A549 (cell line): Measurements from ENCODE around the gene FNDC4. TPM values are rescaled to one million over a fixed set of nuclear protein-coding genes. Genes with fewer than 3 reads are reported as not detected.

ENCODE experiments used
- ATAC-seq, 2 experiments: fragments of 200-7000 bp in 1 of 2; fragments of >200 bp in 1 of 2; cut with Nextera tagmentation in 1 of 2; cut with Tn5 transposase in 1 of 2; 3 replicates each; pipeline versions ENCODE4 v1.8.0 to v1.9.1; 2018 to 2020; ENCODE audit warnings: mild to moderate bottlenecking in 1 of 2, moderate library complexity in 1 of 2
- CTCF ChIA-PET: fragments of 300-600 bp; sonication (Branson Sonifier 250); formaldehyde crosslinking; extraction: SDS; loops from one replicate; lab custom pipeline; 2021; ENCODE audit warnings: antibody characterized with exemption, inconsistent platforms; lab: Yijun Ruan, JAX
- POLR2A ChIA-PET: fragments of 350-600 bp; formaldehyde crosslinking; extraction: SDS; loops from one replicate; lab custom pipeline; 2021; ENCODE audit warnings: antibody characterized with exemption, inconsistent platforms; lab: Yijun Ruan, JAX
- DNase-seq, 2 experiments: peaks; one replicate each; pipeline versions ENCODE4 v3.0.0 to v3.0.0-alpha.2; 2011 to 2016; ENCODE audit warnings: low read depth in 1 of 2, low spot score in 1 of 2
- FAIRE-seq: peaks from 2 replicates; lab custom pipeline; 2011; peaks lifted over from hg19 to GRCh38; lab: Jason Lieb, UNC
- H3K27ac ChIP-seq, 2 experiments: fragments of >200 bp; sonication (Bioruptor Twin); formaldehyde crosslinking; 3 replicates each; pipeline ENCODE4 v1.5.1; 2016 to 2017
- H3K4me1 ChIP-seq: fragments of >200 bp; sonication (Bioruptor Twin); formaldehyde crosslinking; 3 replicates; pipeline ENCODE4 v1.6.1; 2016
- H3K4me2 ChIP-seq: fragments of >200 bp; sonication (Bioruptor Twin); formaldehyde crosslinking; 3 replicates; pipeline ENCODE4 v1.6.1; 2016
- H3K4me3 ChIP-seq: fragments of >200 bp; sonication (Bioruptor Twin); formaldehyde crosslinking; 3 replicates; pipeline ENCODE4 v1.5.1; 2016
- H3K9me3 ChIP-seq: fragments of >200 bp; sonication (Bioruptor Twin); formaldehyde crosslinking; 3 replicates; pipeline ENCODE4 v1.6.1; 2016
- BHLHE40 ChIP-seq: IDR thresholded peaks from 2 replicates; pipeline ENCODE4 v1.6.1; 2012; ENCODE audit warnings: low read depth, low read length, inconsistent platforms
- ESRRA ChIP-seq: fragments of 150-350 bp; IDR thresholded peaks from 2 replicates; pipeline ENCODE4 v1.6.1; 2014; ENCODE audit warnings: mild to moderate bottlenecking, low read length, borderline replicate concordance
- FOSL2 ChIP-seq, 2 experiments: fragments of 450-650 bp in 1 of 2; fragments of >200 bp in 1 of 2; sonication (Bioruptor Twin) in 1 of 2; formaldehyde crosslinking; IDR thresholded peaks; 2 replicates each; pipeline versions ENCODE4 v1.5.0 to v1.6.1; 2016 to 2020; ENCODE audit warnings: mild to moderate bottlenecking in 1 of 2, moderate library complexity in 1 of 2
- GATA3 ChIP-seq: IDR thresholded peaks from 2 replicates; pipeline ENCODE4 v1.6.1; 2012; ENCODE audit warnings: borderline replicate concordance
- HEYL ChIP-seq: fragments of 250-450 bp; sonication (Bioruptor Pico); IDR thresholded peaks from 2 replicates; pipeline ENCODE4 v1.8.0; 2021; ENCODE audit warnings: mild to moderate bottlenecking, moderate library complexity
- HMGXB4 ChIP-seq: fragments of 250-450 bp; sonication (Bioruptor Pico); IDR thresholded peaks from 2 replicates; pipeline ENCODE4 v1.5.0; 2021; ENCODE audit warnings: mild to moderate bottlenecking, moderate library complexity, borderline replicate concordance
- HOXB13 ChIP-seq: fragments of 250-450 bp; sonication (Bioruptor Pico); IDR thresholded peaks from 2 replicates; pipeline ENCODE4 v1.5.0; 2020; ENCODE audit warnings: low read depth, mild to moderate bottlenecking, moderate library complexity
- HOXB5 ChIP-seq: fragments of 250-450 bp; sonication (Bioruptor Pico); IDR thresholded peaks from 2 replicates; pipeline ENCODE4 v1.5.0; 2020; ENCODE audit warnings: mild to moderate bottlenecking, moderate library complexity
- JUNB ChIP-seq: fragments of >200 bp; sonication (Bioruptor Twin); formaldehyde crosslinking; IDR thresholded peaks from 2 replicates; pipeline ENCODE4 v1.6.1; 2016
- MAZ ChIP-seq: fragments of 150-350 bp; IDR thresholded peaks from 2 replicates; pipeline ENCODE4 v1.6.1; 2014; ENCODE audit warnings: antibody characterized with exemption, low read depth, low read length, borderline replicate concordance
- NPAS2 ChIP-seq: fragments of 250-450 bp; sonication (Bioruptor Pico); IDR thresholded peaks from 2 replicates; pipeline ENCODE4 v1.8.0; 2022; ENCODE audit warnings: mild to moderate bottlenecking, moderate library complexity, borderline replicate concordance
- PHF8 ChIP-seq: fragments of 200-600 bp; sonication (generic); IDR thresholded peaks from 2 replicates; pipeline ENCODE4 v1.6.1; 2016; ENCODE audit warnings: low read depth, mild to moderate bottlenecking, antibody characterized with exemption, moderate library complexity, borderline replicate concordance
- POLR2AphosphoS2 ChIP-seq: conservative IDR thresholded peaks from 2 replicates; pipeline ENCODE4 v1.6.1; 2012; ENCODE audit warnings: low read length, improper control_type of control experiment, inconsistent platforms
- REST ChIP-seq: fragments of 200-600 bp; sonication (generic); IDR thresholded peaks from 2 replicates; pipeline ENCODE4 v1.6.1; 2016; ENCODE audit warnings: antibody characterized with exemption, mild to moderate bottlenecking, moderate library complexity
- RFX5 ChIP-seq: fragments of 450-650 bp; IDR thresholded peaks from 2 replicates; pipeline ENCODE4 v1.7.1; 2014; ENCODE audit warnings: antibody characterized with exemption, mild to moderate bottlenecking, moderate library complexity
- TFCP2L1 ChIP-seq: fragments of 250-450 bp; sonication (Bioruptor Pico); IDR thresholded peaks from 2 replicates; pipeline ENCODE4 v1.5.0; 2021; ENCODE audit warnings: mild to moderate bottlenecking
- ZFP36 ChIP-seq: fragments of 450-650 bp; IDR thresholded peaks from 2 replicates; pipeline ENCODE4 v1.6.1; 2014; ENCODE audit warnings: borderline replicate concordance; ENCODE audit not compliant: partially characterized antibody
- ZNF302 ChIP-seq: fragments of 250-450 bp; sonication (Bioruptor Pico); IDR thresholded peaks from 2 replicates; pipeline ENCODE4 v1.9.0; 2021; ENCODE audit warnings: inconsistent platforms, mild to moderate bottlenecking, moderate library complexity
- WGBS: methylation state at CpG from one replicate; pipeline ENCODE4 v1.1.6; 2017; ENCODE audit errors: missing lambda C conversion rate; 5-methylcytosine and 5-hydroxymethylcytosine counted together
- polyA plus RNA-seq, 4 experiments: library from polyadenylated mRNA; depleted of rRNA in 3 of 4; stranded (reverse); fragments of >200 nt; fragmentation: RNase III in 1 of 4; extraction: RNeasy Plus Mini Kit Qiagen cat#74134 plus additional on column Dnase treatment in 1 of 4; gene quantifications; 2 replicates in 3 of 4; 3 replicates in 1 of 4; pipeline ENCODE4 v1.2.3, GENCODE V29; 2011 to 2017
- TF ChIP-seq, protein P1 (sequence below): IDR thresholded peaks from 2 replicates; pipeline ENCODE4 v1.6.1; 2012
- TF ChIP-seq, protein P2 (sequence below): fragments of 150-350 bp; IDR thresholded peaks from 2 replicates; pipeline ENCODE4 v1.6.1; 2014; ENCODE audit warnings: low read depth, mild to moderate bottlenecking, low read length

The FNDC4 gene
- polyA plus RNA-seq, 2 of the 4 experiments (the other 2 are of a cell fraction) = 1.5 to 2.3 TPM

GRCh38 chr2:27522400-27522945 is 27.5 kb upstream of the FNDC4 start:
- ChIA-PET POLR2A (no interaction called here), CTCF (no interaction called here)
- no peak overlapping the region for H3K4me3 ChIP-seq
- no peaks in the 10 kb centered on the region for H3K9me3 ChIP-seq
- ATAC-seq (peak; percentile 45 to 59; a peak in 4 of 6 replicates), DNase-seq (peak in 1 of 2 experiments; percentile 20), FAIRE-seq (no peak)
- TF ChIP-seq MAZ (no peak), ESRRA (no peak), ZNF302 (CRISPR knock-in tag) (no peak), PHF8 (no peak), FOSL2 (IDR thresholded peaks at IDR 0.05) (no peak), FOSL2 (CRISPR knock-in tag; IDR thresholded peaks at IDR 0.05) (no peak)
- no peak overlapping the region for H3K4me2 ChIP-seq
- WGBS = 65% methylated on average over 7 of the region's 7 CpGs
- no peaks in the 10 kb centered on the region for H3K4me1 ChIP-seq
- H3K27ac ChIP-seq = no peak overlapping the region

DNA sequence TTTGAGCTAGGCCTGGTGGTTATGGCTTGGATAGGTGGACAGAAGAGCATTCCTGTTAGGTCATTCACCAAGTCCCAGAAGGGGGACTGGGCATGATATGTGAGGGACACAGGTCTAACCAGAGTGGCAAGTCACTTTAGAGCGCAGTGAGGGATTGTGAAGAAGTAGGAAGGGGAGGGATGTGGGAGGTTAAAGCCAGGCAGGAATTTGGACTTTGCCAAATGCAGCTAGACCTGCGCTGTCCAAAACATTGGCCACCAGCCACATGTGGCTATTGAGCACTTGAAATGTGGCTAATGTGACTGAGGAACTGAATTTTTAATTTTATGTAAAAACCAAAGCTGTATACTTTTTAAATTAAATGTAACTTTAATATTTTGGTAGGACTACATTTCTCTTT is 25.3 kb upstream of the FNDC4 start:
- no peak for ATAC-seq
- ChIA-PET CTCF (interaction anchor here (1.7 kb wide), 1 partner anchor 12 kb away, joined by 5 read pairs; no protein-coding TSS in a partner anchor), POLR2A (no interaction called here)
- no peak for DNase-seq
- no peaks in the 10 kb centered on the region for H3K4me1 ChIP-seq
- no peak for TF ChIP-seq PHF8
- no peak for TF ChIP-seq JUNB
- TF ChIP-seq RFX5 = no peak
- no peak for TF ChIP-seq NPAS2 (CRISPR knock-in tag)
- H3K4me3 ChIP-seq = no peak overlapping the region
- FAIRE-seq = no peak
- H3K27ac ChIP-seq = no peak overlapping the region
- no peak overlapping the region for H3K4me2 ChIP-seq
- 88% methylated on average over 2 of the region's 2 CpGs for WGBS
- no peaks in the 10 kb centered on the region for H3K9me3 ChIP-seq

GRCh38 chr2:27518782-27519113 is 23.7 kb upstream of the FNDC4 start:
- Histone ChIP-seq H3K27ac (no peak overlapping the region), H3K9me3 (no peaks in the 10 kb centered on the region), H3K4me2 (no peak overlapping the region), H3K4me3 (no peak overlapping the region), H3K4me1 (no peaks in the 10 kb centered on the region)
- ChIA-PET POLR2A (no interaction called here), CTCF (interaction anchor here (0.6 kb wide), 1 partner anchor 23 kb away, joined by 3 read pairs; no protein-coding TSS in a partner anchor)
- FAIRE-seq (no peak), ATAC-seq (no peak), DNase-seq (no peak)
- 67% methylated on average over 4 of the region's 4 CpGs for WGBS
- TF ChIP-seq HOXB5 (CRISPR knock-in tag) (no peak), TFCP2L1 (CRISPR knock-in tag) (no peak), REST (no peak), ZFP36 (no peak), GATA3 (no peak), HOXB13 (CRISPR knock-in tag) (no peak), HMGXB4 (no peak), HEYL (no peak), POLR2AphosphoS2 (no peak), BHLHE40 (no peak)
- TF ChIP-seq, protein P1, sequence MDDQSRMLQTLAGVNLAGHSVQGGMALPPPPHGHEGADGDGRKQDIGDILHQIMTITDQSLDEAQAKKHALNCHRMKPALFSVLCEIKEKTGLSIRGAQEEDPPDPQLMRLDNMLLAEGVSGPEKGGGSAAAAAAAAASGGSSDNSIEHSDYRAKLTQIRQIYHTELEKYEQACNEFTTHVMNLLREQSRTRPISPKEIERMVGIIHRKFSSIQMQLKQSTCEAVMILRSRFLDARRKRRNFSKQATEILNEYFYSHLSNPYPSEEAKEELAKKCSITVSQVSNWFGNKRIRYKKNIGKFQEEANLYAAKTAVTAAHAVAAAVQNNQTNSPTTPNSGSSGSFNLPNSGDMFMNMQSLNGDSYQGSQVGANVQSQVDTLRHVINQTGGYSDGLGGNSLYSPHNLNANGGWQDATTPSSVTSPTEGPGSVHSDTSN = no peak
- TF ChIP-seq, protein P2, sequence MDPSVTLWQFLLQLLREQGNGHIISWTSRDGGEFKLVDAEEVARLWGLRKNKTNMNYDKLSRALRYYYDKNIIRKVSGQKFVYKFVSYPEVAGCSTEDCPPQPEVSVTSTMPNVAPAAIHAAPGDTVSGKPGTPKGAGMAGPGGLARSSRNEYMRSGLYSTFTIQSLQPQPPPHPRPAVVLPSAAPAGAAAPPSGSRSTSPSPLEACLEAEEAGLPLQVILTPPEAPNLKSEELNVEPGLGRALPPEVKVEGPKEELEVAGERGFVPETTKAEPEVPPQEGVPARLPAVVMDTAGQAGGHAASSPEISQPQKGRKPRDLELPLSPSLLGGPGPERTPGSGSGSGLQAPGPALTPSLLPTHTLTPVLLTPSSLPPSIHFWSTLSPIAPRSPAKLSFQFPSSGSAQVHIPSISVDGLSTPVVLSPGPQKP = no peak
